Transverse colon (tissue), 4 donors: Measurements from ENCODE around the gene ACER3. TPM values are rescaled to one million over a fixed set of nuclear protein-coding genes. Genes with fewer than 3 reads are reported as not detected.

ENCODE experiments used
- DNase-seq: peaks from one replicate; pipeline ENCODE4 v3.0.0-alpha.2; 2019
- H3K27ac ChIP-seq, 4 donors: fragments of 200-600 bp; sonication (generic); 2 replicates each; pipeline ENCODE4 v1.5.1; 2016 to 2018; ENCODE audit warnings: inconsistent platforms in 4 of 4
- H3K27me3 ChIP-seq: fragments of 200-600 bp; sonication (generic); 2 replicates; pipeline ENCODE4 v1.5.1; 2017; ENCODE audit warnings: inconsistent platforms
- H3K36me3 ChIP-seq, 4 donors: fragments of 200-600 bp; sonication (generic); 2 replicates each; pipeline ENCODE4 v1.5.1; 2017 to 2019; ENCODE audit warnings: inconsistent platforms in 4 of 4
- H3K4me1 ChIP-seq, 4 donors: fragments of 200-600 bp; sonication (generic); 2 replicates each; pipeline ENCODE4 v1.5.1; 2017 to 2020; ENCODE audit warnings: inconsistent platforms in 4 of 4
- H3K4me3 ChIP-seq, 4 donors: fragments of 200-600 bp; sonication (generic); 1 replicate in 1 of 4; 2 replicates in 3 of 4; pipeline versions ENCODE4 v1.5.1 to v1.6.1; 2017 to 2019; ENCODE audit warnings: inconsistent platforms in 4 of 4
- H3K9me3 ChIP-seq, 2 donors: fragments of 200-600 bp; sonication (generic); 2 replicates each; pipeline ENCODE4 v1.5.1; 2017 to 2019; ENCODE audit warnings: inconsistent platforms in 2 of 2
- EP300 ChIP-seq: sonication (generic); formaldehyde crosslinking; IDR thresholded peaks from one replicate; pipeline ENCODE4 v1.6.1; 2017; ENCODE audit warnings: antibody characterized with exemption, low read depth
- POLR2A ChIP-seq: fragments of 450-650 bp; IDR thresholded peaks from one replicate; pipeline ENCODE4 v1.6.1; 2016; ENCODE audit warnings: antibody characterized with exemption, mild to moderate bottlenecking, moderate library complexity
- POLR2AphosphoS5 ChIP-seq, 3 donors: sonication (generic); formaldehyde crosslinking; IDR thresholded peaks; one replicate each; pipeline ENCODE4 v1.6.1; 2016; ENCODE audit warnings: antibody characterized with exemption in 3 of 3
- WGBS, 2 donors: methylation state at CpG; one replicate each; pipeline ENCODE4 v1.1.5; 2018; ENCODE audit warnings: low coverage in 1 of 2; 5-methylcytosine and 5-hydroxymethylcytosine counted together
- in situ Hi-C, 4 donors: fragments of 200-750 bp; cut with MboI; loops; one replicate each; pipeline versions ENCODE4 v1.15.0 to v1.15.1; 2017; ENCODE audit warnings: low sequenced_read_pairs in 3 of 4, low pct_ligation_motif_present in 1 of 4, low pct_unique_long_range_greater_than_20kb in 1 of 4
- intact Hi-C: fragments of 100-400 bp; cut with DNase I; formaldehyde crosslinking; loops from one replicate; pipeline ENCODE4 v1.15.1; 2023; ENCODE audit warnings: low total_unique reads
- total RNA-seq, 4 donors: library from RNA; depleted of rRNA; stranded (reverse); fragments of >200 nt; gene quantifications; one replicate each; pipeline ENCODE4 v1.1.0, GENCODE V29; 2016
- TF ChIP-seq, protein P1 (sequence below), 5 experiments: fragments of 200-600 bp in 3 of 5; fragments of 450-650 bp in 2 of 5; sonication (generic) in 3 of 5; IDR thresholded peaks; 1 replicate in 2 of 5; 2 replicates in 3 of 5; pipeline ENCODE4 v1.5.1; 2016 to 2017; ENCODE audit warnings: antibody characterized with exemption in 5 of 5, inconsistent platforms in 3 of 5, mild to moderate bottlenecking in 2 of 5, moderate library complexity in 1 of 5

Gene ACER3
- total RNA-seq, 4 donors from 2014 or later, result 8.8 to 72.2 (median 29.4) TPM

DNA sequence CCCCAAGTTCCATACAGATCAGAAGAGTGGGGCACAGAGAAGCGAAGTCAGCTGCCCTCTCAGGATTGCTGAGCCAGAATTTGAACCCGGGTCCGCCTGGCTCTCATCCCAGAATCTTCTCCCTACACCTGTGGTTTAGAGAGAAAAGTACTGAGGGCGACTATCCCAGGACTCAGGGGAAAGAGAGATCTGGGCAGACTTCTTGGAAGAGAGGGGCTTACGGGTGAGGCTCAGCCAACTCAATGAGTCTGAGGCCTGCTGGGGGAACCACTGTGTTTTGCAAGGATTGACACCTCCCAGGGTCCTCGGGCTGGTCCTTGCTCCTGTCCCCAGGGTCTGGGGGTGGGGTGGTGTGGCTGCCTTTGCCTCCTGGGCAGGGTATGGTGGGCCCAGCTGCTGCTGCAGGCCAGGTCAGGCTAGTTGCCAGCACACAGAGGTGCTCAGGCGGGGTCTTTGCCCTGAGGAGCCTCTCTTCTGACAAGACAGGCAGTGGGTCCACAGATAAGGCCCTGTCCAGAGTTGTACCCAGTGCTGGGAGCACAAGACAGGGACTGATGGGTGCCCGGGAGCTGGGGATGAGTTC, 207.2 kb downstream of the ACER3 start:
- intact Hi-C loops, result no loop called here
- H3K9me3 ChIP-seq, result no peaks in the 10 kb centered on the region
- in situ Hi-C loops, result no loop called here
- H3K36me3 ChIP-seq, result no peaks in the 10 kb centered on the region
- H3K4me3 ChIP-seq, result peak overlapping the region; percentile 52 to 85 (median 69)
- WGBS, 2 donors, result 43% methylated on average over 8 of the region's 8 CpGs; no CpG with 5 or more reads in 1 of the 2 donors
- peaks cover 23 to 82% (median 63%) of the 10 kb centered on the region in 4 donors for H3K4me1 ChIP-seq
- peak; percentile 11 for DNase-seq
- H3K27me3 ChIP-seq, result no peaks in the 10 kb centered on the region
- TF ChIP-seq EP300, result no peak
- TF ChIP-seq, protein P1, sequence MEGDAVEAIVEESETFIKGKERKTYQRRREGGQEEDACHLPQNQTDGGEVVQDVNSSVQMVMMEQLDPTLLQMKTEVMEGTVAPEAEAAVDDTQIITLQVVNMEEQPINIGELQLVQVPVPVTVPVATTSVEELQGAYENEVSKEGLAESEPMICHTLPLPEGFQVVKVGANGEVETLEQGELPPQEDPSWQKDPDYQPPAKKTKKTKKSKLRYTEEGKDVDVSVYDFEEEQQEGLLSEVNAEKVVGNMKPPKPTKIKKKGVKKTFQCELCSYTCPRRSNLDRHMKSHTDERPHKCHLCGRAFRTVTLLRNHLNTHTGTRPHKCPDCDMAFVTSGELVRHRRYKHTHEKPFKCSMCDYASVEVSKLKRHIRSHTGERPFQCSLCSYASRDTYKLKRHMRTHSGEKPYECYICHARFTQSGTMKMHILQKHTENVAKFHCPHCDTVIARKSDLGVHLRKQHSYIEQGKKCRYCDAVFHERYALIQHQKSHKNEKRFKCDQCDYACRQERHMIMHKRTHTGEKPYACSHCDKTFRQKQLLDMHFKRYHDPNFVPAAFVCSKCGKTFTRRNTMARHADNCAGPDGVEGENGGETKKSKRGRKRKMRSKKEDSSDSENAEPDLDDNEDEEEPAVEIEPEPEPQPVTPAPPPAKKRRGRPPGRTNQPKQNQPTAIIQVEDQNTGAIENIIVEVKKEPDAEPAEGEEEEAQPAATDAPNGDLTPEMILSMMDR (IDR thresholded peaks at IDR 0.05), result no peak
- no peak for TF ChIP-seq POLR2A
- no peak for TF ChIP-seq POLR2AphosphoS5 (IDR thresholded peaks at IDR 0.05)
- H3K27ac ChIP-seq, result peak overlapping the region; percentile 92 to 96 (median 94)

GRCh38 chr11:77068457-77069335, 208.0 kb downstream of the ACER3 start:
- in situ Hi-C loops, result no loop called here
- intact Hi-C loops, result no loop called here
- Histone ChIP-seq H3K4me3 (peak overlapping the region in 3 of 4 donors; percentile 55 to 85 (median 83)), H3K36me3 (no peaks in the 10 kb centered on the region), H3K27me3 (no peaks in the 10 kb centered on the region), H3K4me1 (peaks cover 30 to 82% (median 67%) of the 10 kb centered on the region in 4 donors), H3K9me3 (no peaks in the 10 kb centered on the region), H3K27ac (peak overlapping the region; percentile 92 to 96 (median 94))
- peak; percentile 8 for DNase-seq
- TF ChIP-seq POLR2AphosphoS5 (IDR thresholded peaks at IDR 0.05) (no peak), EP300 (no peak), POLR2A (no peak)
- TF ChIP-seq, protein P1 (IDR thresholded peaks at IDR 0.05), result no peak
- WGBS, 2 donors, result 69 to 89% methylated on average over 3 to 7 of the region's 7 CpGs

GRCh38 chr11:77069336-77069968, 208.7 kb downstream of the ACER3 start:
- Histone ChIP-seq H3K9me3 (no peaks in the 10 kb centered on the region), H3K36me3 (no peaks in the 10 kb centered on the region), H3K27ac (peak overlapping the region; percentile 92 to 96 (median 94)), H3K27me3 (no peaks in the 10 kb centered on the region), H3K4me1 (peaks cover 38 to 84% (median 69%) of the 10 kb centered on the region in 4 donors), H3K4me3 (peak overlapping the region in 1 of 4 donors; percentile 83)
- intact Hi-C loops, result no loop called here
- peak; percentile 7 for DNase-seq
- in situ Hi-C loops, result no loop called here
- 55 to 63% methylated on average over 3 to 6 of the region's 6 CpGs for WGBS, 2 donors
- no peak for TF ChIP-seq EP300
- TF ChIP-seq POLR2A, result no peak
- TF ChIP-seq POLR2AphosphoS5 (IDR thresholded peaks at IDR 0.05), result no peak
- TF ChIP-seq, protein P1 (IDR thresholded peaks at IDR 0.05), result no peak
